ENCODE results near the gene DBF4B.

- TF ChIP-seq POLR2AphosphoS5 (IDR thresholded peaks at IDR 0.05; ENCODE audit: low read depth, low read length) (no peak), POLR2A (IDR thresholded peaks at IDR 0.05; ENCODE audit: low read depth, low read length) (no peak), TAF1 (IDR thresholded peaks at IDR 0.05; ENCODE audit: low read depth, low read length) (no peak), SPI1 (IDR thresholded peaks at IDR 0.05; ENCODE audit: low read depth, low read length) (no peak), PAX5 (IDR thresholded peaks at IDR 0.05; ENCODE audit: insufficient read depth, low read length, severe bottlenecking) (no peak), POU2F2 (IDR thresholded peaks at IDR 0.05; ENCODE audit: low read depth, low read length) (no peak)
Measured at GRCh38 chr17:44760474-44761308, 52.2 kb downstream of the DBF4B start.
